Esophagus muscularis mucosa (tissue), 4 donors: ENCODE results near the gene EEF1AKMT2. TPM values are rescaled to one million over a fixed set of nuclear protein-coding genes. Genes with fewer than 3 reads are reported as not detected.
A peak's percentile ranks its signal among the peaks of the same experiment; 100 is the strongest.

ENCODE experiments used
- DNase-seq: peaks from one replicate; pipeline ENCODE4 v3.0.0-alpha.2; 2017; ENCODE audit errors: extremely low spot score
- H3K27ac ChIP-seq, 4 donors: fragments of 200-600 bp; sonication (generic); replicated peaks in 1 of 4; 1 replicate in 3 of 4; 2 replicates in 1 of 4; pipeline ENCODE4 v1.5.1; 2016 to 2019; ENCODE audit warnings: mild to moderate bottlenecking in 1 of 4
- H3K27me3 ChIP-seq, 4 donors: fragments of 200-600 bp; sonication (generic); one replicate each; pipeline versions ENCODE4 v1.5.1 to v1.6.0; 2016 to 2019
- H3K36me3 ChIP-seq, 4 donors: fragments of 200-600 bp; sonication (generic); one replicate each; pipeline ENCODE4 v1.5.1; 2016 to 2019
- H3K4me1 ChIP-seq, 4 donors: fragments of 200-600 bp; sonication (generic); one replicate each; pipeline ENCODE4 v1.5.1; 2016 to 2019
- H3K4me3 ChIP-seq, 4 donors: fragments of 200-600 bp; sonication (generic); 1 replicate in 2 of 4; 2 replicates in 2 of 4; pipeline ENCODE4 v1.5.1; 2016 to 2019; ENCODE audit warnings: mild to moderate bottlenecking in 4 of 4, moderate library complexity in 1 of 4
- H3K9me3 ChIP-seq, 4 donors: fragments of 200-600 bp; sonication (generic); 1 replicate in 3 of 4; 2 replicates in 1 of 4; pipeline ENCODE4 v1.5.1; 2016 to 2019
- EP300 ChIP-seq: sonication (generic); formaldehyde crosslinking; IDR thresholded peaks from one replicate; pipeline ENCODE4 v1.6.1; 2017; ENCODE audit warnings: antibody characterized with exemption
- POLR2A ChIP-seq: fragments of 450-650 bp; IDR thresholded peaks from one replicate; pipeline ENCODE4 v1.6.1; 2017; ENCODE audit warnings: antibody characterized with exemption, moderate library complexity, mild to moderate bottlenecking, low read depth
- POLR2AphosphoS5 ChIP-seq, 2 donors: sonication (generic); formaldehyde crosslinking; IDR thresholded peaks; one replicate each; pipeline ENCODE4 v1.6.1; 2017; ENCODE audit warnings: antibody characterized with exemption in 2 of 2
- WGBS: methylation state at CpG from one replicate; pipeline ENCODE4 v1.1.5; 2018; 5-methylcytosine and 5-hydroxymethylcytosine counted together
- intact Hi-C: fragments of 100-400 bp; cut with DNase I; formaldehyde crosslinking; loops from one replicate; pipeline ENCODE4 v1.15.1; 2023
- total RNA-seq, 4 donors: library from RNA; depleted of rRNA; stranded (reverse); fragments of >200 nt; gene quantifications; one replicate each; pipeline versions ENCODE4 v1.1.0 to v1.2.1, GENCODE V29; 2016
- TF ChIP-seq, protein P1 (sequence below), 3 experiments: fragments of 200-600 bp in 2 of 3; fragments of 450-650 bp in 1 of 3; sonication (generic) in 2 of 3; IDR thresholded peaks; one replicate each; pipeline ENCODE4 v1.5.1; 2017 to 2019; ENCODE audit warnings: antibody characterized with exemption in 3 of 3, mild to moderate bottlenecking in 2 of 3, moderate library complexity in 1 of 3

Gene EEF1AKMT2
- total RNA-seq, 4 donors from 2014 or later = 9.0 to 11.9 (median 10.0) TPM

DNA sequence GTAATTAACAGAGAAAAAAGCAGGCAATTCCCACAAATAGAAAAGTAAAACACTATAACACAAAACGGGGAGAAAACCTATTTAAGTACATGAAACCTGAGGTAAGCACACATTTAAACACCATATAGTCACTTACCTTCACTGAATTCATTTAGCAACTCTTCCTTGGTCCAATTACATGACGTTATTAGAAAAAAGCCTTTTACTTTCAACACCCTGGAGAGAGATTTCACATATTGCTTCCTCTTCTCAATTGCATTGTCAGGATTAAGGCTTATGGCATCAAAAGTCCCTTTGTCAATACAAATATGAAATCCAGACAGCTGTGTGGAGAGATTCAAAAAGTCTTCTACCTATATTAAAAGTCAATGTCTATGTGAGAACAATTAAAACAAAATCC lies 26.4 kb downstream of the EEF1AKMT2 start:
- WGBS = 91% methylated on average over 2 of the region's 2 CpGs
- H3K27me3 ChIP-seq = no peaks in the 10 kb centered on the region
- intact Hi-C loops = no loop called here
- peaks cover 0 to 59% (median 29%) of the 10 kb centered on the region in 4 donors for H3K36me3 ChIP-seq
- DNase-seq = no peak
- H3K4me3 ChIP-seq = no peak overlapping the region
- H3K27ac ChIP-seq = no peak overlapping the region
- no peaks in the 10 kb centered on the region for H3K4me1 ChIP-seq
- H3K9me3 ChIP-seq = no peaks in the 10 kb centered on the region
- TF ChIP-seq EP300 (no peak), POLR2A (no peak), POLR2AphosphoS5 (IDR thresholded peaks at IDR 0.05) (no peak)
- TF ChIP-seq, protein P1, sequence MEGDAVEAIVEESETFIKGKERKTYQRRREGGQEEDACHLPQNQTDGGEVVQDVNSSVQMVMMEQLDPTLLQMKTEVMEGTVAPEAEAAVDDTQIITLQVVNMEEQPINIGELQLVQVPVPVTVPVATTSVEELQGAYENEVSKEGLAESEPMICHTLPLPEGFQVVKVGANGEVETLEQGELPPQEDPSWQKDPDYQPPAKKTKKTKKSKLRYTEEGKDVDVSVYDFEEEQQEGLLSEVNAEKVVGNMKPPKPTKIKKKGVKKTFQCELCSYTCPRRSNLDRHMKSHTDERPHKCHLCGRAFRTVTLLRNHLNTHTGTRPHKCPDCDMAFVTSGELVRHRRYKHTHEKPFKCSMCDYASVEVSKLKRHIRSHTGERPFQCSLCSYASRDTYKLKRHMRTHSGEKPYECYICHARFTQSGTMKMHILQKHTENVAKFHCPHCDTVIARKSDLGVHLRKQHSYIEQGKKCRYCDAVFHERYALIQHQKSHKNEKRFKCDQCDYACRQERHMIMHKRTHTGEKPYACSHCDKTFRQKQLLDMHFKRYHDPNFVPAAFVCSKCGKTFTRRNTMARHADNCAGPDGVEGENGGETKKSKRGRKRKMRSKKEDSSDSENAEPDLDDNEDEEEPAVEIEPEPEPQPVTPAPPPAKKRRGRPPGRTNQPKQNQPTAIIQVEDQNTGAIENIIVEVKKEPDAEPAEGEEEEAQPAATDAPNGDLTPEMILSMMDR (IDR thresholded peaks at IDR 0.05) = no peak

DNA sequence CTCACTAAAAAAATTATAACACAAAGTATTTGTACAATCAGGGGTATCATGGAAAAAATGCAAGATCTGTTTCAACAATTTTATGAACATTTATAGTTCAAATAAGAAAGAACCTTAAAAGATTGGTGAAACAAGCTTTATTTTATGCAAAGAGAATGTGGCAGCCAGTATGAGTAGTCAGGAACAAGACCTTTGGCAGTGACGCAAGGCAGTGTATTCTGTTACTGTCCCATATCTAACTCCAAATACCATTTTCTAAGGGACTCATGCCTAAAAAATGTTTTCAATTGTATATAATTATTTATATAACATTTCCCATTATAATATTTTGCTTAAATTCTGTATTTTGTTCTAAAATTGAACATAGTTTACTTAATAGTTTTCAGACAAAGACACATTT lies 28.4 kb downstream of the EEF1AKMT2 start:
- no peak overlapping the region for H3K27ac ChIP-seq
- no peaks in the 10 kb centered on the region for H3K4me1 ChIP-seq
- H3K4me3 ChIP-seq = no peak overlapping the region
- no peaks in the 10 kb centered on the region for H3K9me3 ChIP-seq
- DNase-seq = no peak
- H3K27me3 ChIP-seq = no peaks in the 10 kb centered on the region
- 93% methylated on average over 1 of the region's 1 CpG for WGBS
- TF ChIP-seq POLR2AphosphoS5 (IDR thresholded peaks at IDR 0.05) = no peak
- TF ChIP-seq, protein P1 (IDR thresholded peaks at IDR 0.05) = no peak
- no peak for TF ChIP-seq EP300
- TF ChIP-seq POLR2A = no peak
- intact Hi-C loops = no loop called here
- peaks cover 0 to 65% (median 38%) of the 10 kb centered on the region in 4 donors for H3K36me3 ChIP-seq

DNA sequence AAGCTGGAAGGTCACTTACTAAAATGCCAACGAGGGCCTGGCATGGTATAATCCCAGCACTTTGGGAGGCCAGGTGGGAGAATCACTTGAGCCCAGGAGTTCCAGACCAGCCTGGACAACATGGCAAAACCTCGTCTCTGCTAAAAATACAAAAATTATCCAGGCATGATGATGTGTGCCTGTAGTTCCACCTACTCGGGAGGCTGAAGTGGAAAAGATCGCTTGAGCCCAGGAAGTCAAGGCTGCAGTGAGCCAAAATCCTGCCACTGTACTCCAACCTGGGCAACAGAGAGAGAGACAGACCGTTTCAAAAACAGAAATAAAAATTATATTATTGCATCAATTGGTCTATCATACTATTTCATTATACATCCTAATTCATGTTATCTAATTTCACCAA lies 29.4 kb downstream of the EEF1AKMT2 start:
- H3K4me1 ChIP-seq = peaks cover 0 to 9% (median 0%) of the 10 kb centered on the region in 4 donors
- DNase-seq = no peak
- no peaks in the 10 kb centered on the region for H3K27me3 ChIP-seq
- H3K36me3 ChIP-seq = peaks cover 0 to 64% (median 36%) of the 10 kb centered on the region in 4 donors
- no peaks in the 10 kb centered on the region for H3K9me3 ChIP-seq
- TF ChIP-seq EP300 = no peak
- TF ChIP-seq, protein P1 (IDR thresholded peaks at IDR 0.05) = no peak
- TF ChIP-seq POLR2AphosphoS5 (IDR thresholded peaks at IDR 0.05) = no peak
- no peak for TF ChIP-seq POLR2A
- H3K27ac ChIP-seq = no peak overlapping the region
- WGBS = 90% methylated on average over 5 of the region's 5 CpGs
- intact Hi-C loops = no loop called here
- H3K4me3 ChIP-seq = no peak overlapping the region

DNA sequence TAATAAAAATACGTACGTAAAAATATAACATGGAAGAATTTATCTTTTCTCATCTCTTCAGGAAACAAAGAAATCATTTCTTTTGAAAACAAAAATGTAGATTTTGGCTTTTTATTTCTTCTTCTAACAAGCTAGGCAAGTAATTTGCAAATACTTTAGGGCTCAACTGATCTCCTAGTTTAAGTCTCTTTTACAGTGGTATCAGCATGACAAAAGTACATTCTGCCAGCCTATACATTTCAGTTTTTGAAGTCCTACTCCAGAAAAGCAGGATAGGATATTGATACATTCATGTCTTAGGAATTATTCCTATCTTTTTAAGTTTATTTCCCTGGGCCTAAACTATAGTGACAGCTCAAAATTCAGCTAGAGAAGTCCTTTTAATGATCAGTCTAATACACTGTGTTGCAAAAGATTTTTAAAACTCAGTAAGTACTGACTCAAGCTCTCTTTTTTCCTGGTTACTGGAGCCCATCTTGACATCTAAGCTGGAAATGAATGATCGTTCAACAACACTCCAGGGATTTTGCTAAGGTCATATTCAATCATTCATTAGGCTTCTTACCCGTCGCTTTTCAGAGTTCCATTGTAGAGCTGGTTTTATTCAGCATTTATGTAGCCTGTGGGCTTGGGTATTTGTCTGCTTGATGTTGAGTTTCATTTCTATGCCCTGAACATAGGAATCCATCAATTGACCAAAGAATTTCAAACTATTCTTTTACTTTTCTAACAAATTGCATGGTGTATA lies 35.4 kb downstream of the EEF1AKMT2 start:
- intact Hi-C loops = no loop called here
- 77% methylated on average over 5 of the region's 5 CpGs for WGBS
- peaks cover 0 to 32% (median 15%) of the 10 kb centered on the region in 4 donors for H3K36me3 ChIP-seq
- H3K9me3 ChIP-seq = no peaks in the 10 kb centered on the region
- no peak for DNase-seq
- no peak overlapping the region for H3K4me3 ChIP-seq
- TF ChIP-seq POLR2A (no peak), EP300 (no peak), POLR2AphosphoS5 (IDR thresholded peaks at IDR 0.05) (no peak)
- TF ChIP-seq, protein P1 (IDR thresholded peaks at IDR 0.05) = no peak
- H3K27ac ChIP-seq = peak overlapping the region in 1 of 4 donors; percentile 5
- no peaks in the 10 kb centered on the region for H3K27me3 ChIP-seq
- H3K4me1 ChIP-seq = peaks cover 14 to 26% (median 21%) of the 10 kb centered on the region in 4 donors
